Endothelial cell of umbilical vein (primary cell): ENCODE data around the gene RP9. TPM values are rescaled to one million over a fixed set of nuclear protein-coding genes. Genes with fewer than 3 reads are reported as not detected.

Experiments
- BruUV-seq: library from RNA; stranded (reverse); fragments of 400-500 nt; replicated peaks from 2 replicates; lab custom pipeline; 2021; lab: Mats Ljungman, UMichigan
- CTCF ChIA-PET: fragments of 300-600, 350-600 bp; sonication (Branson Sonifier 250); formaldehyde crosslinking; loops from one replicate; lab custom pipeline; 2021; ENCODE audit warnings: antibody characterized with exemption, inconsistent platforms; lab: Charles Lee
- POLR2A ChIA-PET: fragments of 300-600, 350-600 bp; sonication (Branson Sonifier 250); formaldehyde crosslinking; loops from one replicate; lab custom pipeline; 2021; ENCODE audit warnings: antibody characterized with exemption, inconsistent platforms; lab: Charles Lee
- DNase-seq: peaks from one replicate; pipeline ENCODE4 v3.0.0-alpha.2; 2011; ENCODE audit warnings: low read depth, low spot score
- FAIRE-seq: peaks from 2 replicates; lab custom pipeline; 2011; peaks lifted over from hg19 to GRCh38; lab: Jason Lieb, UNC
- H2AFZ ChIP-seq: 2 replicates; pipeline ENCODE4 v1.6.0; 2012; ENCODE audit warnings: low read depth, low read length, control low read depth, inconsistent platforms
- H3K27ac ChIP-seq: 2 replicates; pipeline ENCODE4 v1.5.1; 2011; ENCODE audit warnings: low read depth, mild to moderate bottlenecking, control low read depth, low read length, moderate library complexity; ENCODE audit not compliant: insufficient read depth
- H3K27me3 ChIP-seq, 2 experiments: 2 replicates each; pipeline versions ENCODE4 v1.6.0 to v1.6.1; 2011; ENCODE audit warnings: low read length in 2 of 2, mixed read lengths in 1 of 2; ENCODE audit not compliant: control insufficient read depth in 2 of 2, insufficient read depth in 2 of 2
- H3K36me3 ChIP-seq, 2 experiments: 2 replicates in 1 of 2; 3 replicates in 1 of 2; pipeline ENCODE4 v1.5.1; 2011; ENCODE audit warnings: low read length in 2 of 2, mild to moderate bottlenecking in 1 of 2, moderate library complexity in 1 of 2; ENCODE audit not compliant: control insufficient read depth in 2 of 2, insufficient read depth in 2 of 2; ENCODE audit errors: extremely low read depth in 1 of 2
- H3K4me1 ChIP-seq: 3 replicates; pipeline ENCODE4 v1.5.1; 2011; ENCODE audit warnings: mild to moderate bottlenecking, low read length; ENCODE audit not compliant: control insufficient read depth, insufficient read depth; ENCODE audit errors: extremely low read depth
- H3K4me2 ChIP-seq: 2 replicates; pipeline ENCODE4 v1.6.1; 2011; ENCODE audit warnings: low read length, control low read depth, mixed read lengths; ENCODE audit not compliant: insufficient read depth
- H3K4me3 ChIP-seq, 3 experiments: fragments of 200-600 bp in 1 of 3; sonication (generic), shearing (Covaris generic) in 1 of 3; replicated peaks in 1 of 3; 2 replicates each; pipeline ENCODE4 v1.5.1; 2011 to 2016; ENCODE audit warnings: control low read depth in 3 of 3, low read length in 3 of 3, mild to moderate bottlenecking in 2 of 3, inconsistent platforms in 1 of 3, low read depth in 1 of 3, moderate library complexity in 1 of 3; ENCODE audit not compliant: insufficient read depth in 1 of 3
- H3K79me2 ChIP-seq: 2 replicates; pipeline ENCODE4 v1.6.0; 2012; ENCODE audit warnings: low read length, inconsistent platforms; ENCODE audit not compliant: control insufficient read depth, insufficient read depth
- H3K9ac ChIP-seq: replicated peaks from 2 replicates; pipeline ENCODE3; 2011; ENCODE audit warnings: low read length, control low read depth; ENCODE audit not compliant: insufficient read depth; ENCODE audit errors: extremely low read depth
- H3K9me1 ChIP-seq: replicated peaks from 3 replicates; pipeline ENCODE4 v1.6.0; 2011; ENCODE audit warnings: mild to moderate bottlenecking, low read length; ENCODE audit not compliant: control insufficient read depth, insufficient read depth; ENCODE audit errors: extremely low read depth
- H3K9me3 ChIP-seq: replicated peaks from 2 replicates; pipeline ENCODE4 v1.5.1; 2012; ENCODE audit warnings: low read length, inconsistent platforms; ENCODE audit not compliant: control insufficient read depth, insufficient read depth
- H4K20me1 ChIP-seq: replicated peaks from 2 replicates; pipeline ENCODE3; 2011; ENCODE audit warnings: mild to moderate bottlenecking, low read length; ENCODE audit not compliant: control insufficient read depth, insufficient read depth; ENCODE audit errors: extremely low read depth
- EZH2 ChIP-seq: IDR thresholded peaks from 2 replicates; pipeline ENCODE4 v1.6.1; 2012; ENCODE audit warnings: borderline replicate concordance, low read depth, mild to moderate bottlenecking, moderate library complexity, low read length, inconsistent platforms; ENCODE audit not compliant: severe bottlenecking
- FOS ChIP-seq: IDR thresholded peaks from 2 replicates; pipeline ENCODE4 v1.6.1; 2011; ENCODE audit warnings: mild to moderate bottlenecking, low read length, moderate library complexity, borderline replicate concordance; ENCODE audit not compliant: insufficient read depth
- GATA2 ChIP-seq: IDR thresholded peaks from 2 replicates; pipeline ENCODE4 v1.7.0; 2011; ENCODE audit warnings: low read depth, mild to moderate bottlenecking, moderate library complexity, mixed read lengths, low read length; ENCODE audit not compliant: insufficient read length, insufficient read depth
- JUN ChIP-seq: IDR thresholded peaks from 2 replicates; pipeline ENCODE4 v1.6.1; 2011; ENCODE audit warnings: borderline replicate concordance, low read depth; ENCODE audit not compliant: insufficient read length, insufficient read depth
- MYC ChIP-seq: IDR thresholded peaks from one replicate; pipeline ENCODE4 v1.6.1; 2011; ENCODE audit warnings: mild to moderate bottlenecking, low read depth, low read length
- POLR2A ChIP-seq: IDR thresholded peaks from 2 replicates; pipeline ENCODE4 v1.6.1; 2012; ENCODE audit warnings: low read depth, mild to moderate bottlenecking, control low read depth, low read length
- POLR2AphosphoS5 ChIP-seq: IDR thresholded peaks from 2 replicates; pipeline ENCODE4 v1.6.1; 2012; ENCODE audit warnings: low read depth, mild to moderate bottlenecking, control low read depth, low read length, moderate library complexity; ENCODE audit not compliant: insufficient read depth
- dilution Hi-C: fragments of 300-500 bp; cut with MboI; formaldehyde crosslinking; loops from one replicate; pipeline ENCODE4 v1.15.0; 2019; ENCODE audit warnings: low sequenced_read_pairs; ENCODE audit not compliant: extremely low pct_ligation_motif_present
- intact Hi-C: fragments of 100-400 bp; cut with micrococcal nuclease; formaldehyde crosslinking; loops from one replicate; pipeline ENCODE4 v1.10.0; 2022
- polyA plus RNA-seq, 4 experiments: library from polyadenylated mRNA; depleted of rRNA in 3 of 4; stranded (reverse) in 3 of 4; unstranded in 1 of 4; fragments of >200 nt; gene quantifications; 2 replicates each; pipeline versions ENCODE4 v1.2.1 to v1.2.3, GENCODE V29; 2011 to 2012; ENCODE audit warnings: missing spikeins in 1 of 4
- total RNA-seq: library from RNA; stranded (reverse); gene quantifications from 2 replicates; pipeline ENCODE4 v1.2.3, GENCODE V29; 2021
- TF ChIP-seq, protein P1 (sequence below): IDR thresholded peaks from 2 replicates; pipeline ENCODE4 v1.6.1; 2011; ENCODE audit not compliant: insufficient read depth, insufficient read length
- TF ChIP-seq, protein P2 (sequence below), 2 donors: IDR thresholded peaks; 1 replicate in 1 of 2; 2 replicates in 1 of 2; pipeline ENCODE4 v1.5.1; 2011; ENCODE audit warnings: low read length in 2 of 2, mild to moderate bottlenecking in 2 of 2, moderate library complexity in 2 of 2, control low read depth in 1 of 2, inconsistent platforms in 1 of 2, low read depth in 1 of 2; ENCODE audit not compliant: insufficient read depth in 1 of 2; ENCODE audit errors: extremely low read depth in 1 of 2

RP9 gene
- total and polyA plus RNA-seq, 2 donors (not counting 3 experiments of a cell fraction or from before 2014, with no cell fraction given), result 16.0 to 18.5 TPM

DNA sequence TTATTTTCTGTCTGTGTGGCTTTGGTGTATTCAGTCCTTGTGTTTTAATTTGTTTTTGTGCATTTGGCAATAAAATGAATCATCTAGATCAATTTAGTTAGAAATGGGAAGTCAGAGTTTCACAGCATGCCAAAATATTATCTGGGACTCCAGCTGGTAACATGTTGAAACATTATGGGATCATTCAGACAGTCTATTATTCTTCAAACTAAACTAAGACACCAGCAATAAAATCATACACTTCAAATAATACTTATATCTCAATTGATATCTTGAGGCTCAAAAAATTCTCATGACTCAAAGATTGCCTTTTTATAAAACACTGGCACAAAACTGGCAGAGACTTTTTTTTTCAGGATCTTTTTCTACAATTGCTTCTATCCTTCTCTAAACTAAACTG lies 5.8 kb upstream of the RP9 start:
- H3K27me3 ChIP-seq, result peaks cover 11 to 25% of the 10 kb centered on the region in 2 experiments

More for the DNA sequence above, 5.8 kb upstream of the RP9 start:
- Histone ChIP-seq H3K4me3 (no peak overlapping the region), H3K36me3 (no peaks in the 10 kb centered on the region), H3K9me3 (peaks cover 1% of the 10 kb centered on the region), H4K20me1 (no peaks in the 10 kb centered on the region), H3K9ac (no peak overlapping the region), H2AFZ (no peak overlapping the region), H3K4me1 (no peaks in the 10 kb centered on the region), H3K79me2 (no peaks in the 10 kb centered on the region), H3K9me1 (no peaks in the 10 kb centered on the region), H3K4me2 (no peak overlapping the region), H3K27ac (no peak overlapping the region)
- ChIA-PET POLR2A (no interaction called here), CTCF (no interaction called here)
- dilution Hi-C loops, result no loop called here
- DNase-seq (no peak), FAIRE-seq (no peak)
- no TSS peak for BruUV-seq
- intact Hi-C loops, result no loop called here
- TF ChIP-seq POLR2AphosphoS5 (no peak), FOS (no peak), GATA2 (no peak), EZH2 (no peak), JUN (no peak), POLR2A (no peak), MYC (no peak)
- TF ChIP-seq, protein P1, sequence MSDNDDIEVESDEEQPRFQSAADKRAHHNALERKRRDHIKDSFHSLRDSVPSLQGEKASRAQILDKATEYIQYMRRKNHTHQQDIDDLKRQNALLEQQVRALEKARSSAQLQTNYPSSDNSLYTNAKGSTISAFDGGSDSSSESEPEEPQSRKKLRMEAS, result no peak
- TF ChIP-seq, protein P2, sequence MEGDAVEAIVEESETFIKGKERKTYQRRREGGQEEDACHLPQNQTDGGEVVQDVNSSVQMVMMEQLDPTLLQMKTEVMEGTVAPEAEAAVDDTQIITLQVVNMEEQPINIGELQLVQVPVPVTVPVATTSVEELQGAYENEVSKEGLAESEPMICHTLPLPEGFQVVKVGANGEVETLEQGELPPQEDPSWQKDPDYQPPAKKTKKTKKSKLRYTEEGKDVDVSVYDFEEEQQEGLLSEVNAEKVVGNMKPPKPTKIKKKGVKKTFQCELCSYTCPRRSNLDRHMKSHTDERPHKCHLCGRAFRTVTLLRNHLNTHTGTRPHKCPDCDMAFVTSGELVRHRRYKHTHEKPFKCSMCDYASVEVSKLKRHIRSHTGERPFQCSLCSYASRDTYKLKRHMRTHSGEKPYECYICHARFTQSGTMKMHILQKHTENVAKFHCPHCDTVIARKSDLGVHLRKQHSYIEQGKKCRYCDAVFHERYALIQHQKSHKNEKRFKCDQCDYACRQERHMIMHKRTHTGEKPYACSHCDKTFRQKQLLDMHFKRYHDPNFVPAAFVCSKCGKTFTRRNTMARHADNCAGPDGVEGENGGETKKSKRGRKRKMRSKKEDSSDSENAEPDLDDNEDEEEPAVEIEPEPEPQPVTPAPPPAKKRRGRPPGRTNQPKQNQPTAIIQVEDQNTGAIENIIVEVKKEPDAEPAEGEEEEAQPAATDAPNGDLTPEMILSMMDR (IDR thresholded peaks at IDR 0.05; ENCODE audit: extremely low read depth in 1 of 2, insufficient read depth in 1 of 2, low read depth in 1 of 2, low read length in 2 of 2), result no peak
